Caco-2 (cell line): ENCODE results near the gene SUV39H1. TPM values are rescaled to one million over a fixed set of nuclear protein-coding genes. Genes with fewer than 3 reads are reported as not detected.

ENCODE experiments used
- BruUV-seq: library from RNA; stranded (reverse); fragments of 400-500 nt; replicated peaks from 2 replicates; lab custom pipeline; 2021; lab: Mats Ljungman, UMichigan
- CTCF ChIA-PET: fragments of 300-600 bp; sonication (Branson Sonifier 250); formaldehyde crosslinking; loops from one replicate; lab custom pipeline; 2022; ENCODE audit warnings: antibody characterized with exemption; lab: Charles Lee
- POLR2A ChIA-PET: fragments of 300-600 bp; sonication (Branson Sonifier 250); formaldehyde crosslinking; loops from one replicate; lab custom pipeline; 2022; ENCODE audit warnings: antibody characterized with exemption; lab: Charles Lee
- DNase-seq, 2 experiments: peaks; one replicate each; pipeline versions ENCODE4 v3.0.0 to v3.0.0-alpha.2; 2020 to 2022
- H3K27me3 ChIP-seq: replicated peaks from 2 replicates; pipeline ENCODE4 v1.6.0; 2011; ENCODE audit warnings: low read length; ENCODE audit not compliant: control insufficient read depth, insufficient read depth
- H3K36me3 ChIP-seq: 2 replicates; pipeline ENCODE4 v1.5.1; 2011; ENCODE audit warnings: low read length; ENCODE audit not compliant: control insufficient read depth, insufficient read depth
- H3K4me1 ChIP-seq: fragments of 250-450 bp; sonication (Bioruptor Pico); 2 replicates; pipeline ENCODE4 v1.5.1; 2020; ENCODE audit warnings: mild to moderate bottlenecking
- H3K4me3 ChIP-seq: 2 replicates; pipeline ENCODE4 v1.5.1; 2011; ENCODE audit warnings: low read depth, mild to moderate bottlenecking, control low read depth, low read length
- H3K9me3 ChIP-seq: fragments of 250-450 bp; sonication (Bioruptor Pico); 2 replicates; pipeline ENCODE4 v1.5.1; 2020; ENCODE audit warnings: mild to moderate bottlenecking, moderate library complexity
- H3K27ac Mint-ChIP-seq: one replicate; pipeline ENCODE4 v1.8.0; 2022; ENCODE audit warnings: mixed read lengths; ENCODE audit not compliant: unreplicated experiment
- H3K27me3 Mint-ChIP-seq: one replicate; pipeline ENCODE4 v1.8.0; 2022; ENCODE audit warnings: mixed read lengths; ENCODE audit not compliant: insufficient read depth, unreplicated experiment
- H3K36me3 Mint-ChIP-seq: one replicate; pipeline ENCODE4 v1.8.0; 2022; ENCODE audit warnings: mild to moderate bottlenecking, mixed read lengths; ENCODE audit not compliant: insufficient read depth, unreplicated experiment
- H3K4me1 Mint-ChIP-seq: one replicate; pipeline ENCODE4 v1.8.0; 2022; ENCODE audit warnings: low read depth, mixed read lengths; ENCODE audit not compliant: unreplicated experiment
- H3K4me3 Mint-ChIP-seq: one replicate; pipeline ENCODE4 v1.8.0; 2022; ENCODE audit warnings: mild to moderate bottlenecking, moderate library complexity, mixed read lengths; ENCODE audit not compliant: unreplicated experiment
- H3K9me3 Mint-ChIP-seq: one replicate; pipeline ENCODE4 v1.8.0; 2022; ENCODE audit warnings: mixed read lengths; ENCODE audit not compliant: unreplicated experiment
- intact Hi-C: fragments of 100-400 bp; cut with micrococcal nuclease; formaldehyde crosslinking; loops from one replicate; pipeline ENCODE4 v1.10.0; 2022; ENCODE audit not compliant: unreplicated experiment
- total RNA-seq: library from RNA; stranded (reverse); gene quantifications from 2 replicates; pipeline ENCODE4 v1.2.3, GENCODE V29; 2022
- TF ChIP-seq, protein P1 (sequence below), 2 experiments: fragments of 200-600 bp in 1 of 2; IDR thresholded peaks; 1 replicate in 1 of 2; 2 replicates in 1 of 2; pipeline versions ENCODE4 v1.5.1 to v1.8.0; 2011 to 2022; ENCODE audit warnings: antibody characterized with exemption in 1 of 2, control low read depth in 1 of 2, inconsistent platforms in 1 of 2, low read depth in 1 of 2, low read length in 1 of 2, mild to moderate bottlenecking in 1 of 2, moderate library complexity in 1 of 2; ENCODE audit not compliant: insufficient read depth in 1 of 2, severe bottlenecking in 1 of 2, unreplicated experiment in 1 of 2

Gene SUV39H1
- total RNA-seq, 1 experiment from 2014 or later: 15.8 TPM

- intact Hi-C loops: no loop called here
- Mint-ChIP-seq H3K27me3 (no peaks in the 10 kb centered on the region), H3K4me1 (peaks cover under 1% of the 10 kb centered on the region), H3K4me3 (no peak overlapping the region), H3K27ac (no peak overlapping the region), H3K9me3 (no peaks in the 10 kb centered on the region), H3K36me3 (peaks cover under 1% of the 10 kb centered on the region)
- Histone ChIP-seq H3K4me3 (no peak overlapping the region), H3K27me3 (no peaks in the 10 kb centered on the region), H3K4me1 (no peaks in the 10 kb centered on the region), H3K9me3 (no peaks in the 10 kb centered on the region), H3K36me3 (no peaks in the 10 kb centered on the region)
- TF ChIP-seq, protein P1, sequence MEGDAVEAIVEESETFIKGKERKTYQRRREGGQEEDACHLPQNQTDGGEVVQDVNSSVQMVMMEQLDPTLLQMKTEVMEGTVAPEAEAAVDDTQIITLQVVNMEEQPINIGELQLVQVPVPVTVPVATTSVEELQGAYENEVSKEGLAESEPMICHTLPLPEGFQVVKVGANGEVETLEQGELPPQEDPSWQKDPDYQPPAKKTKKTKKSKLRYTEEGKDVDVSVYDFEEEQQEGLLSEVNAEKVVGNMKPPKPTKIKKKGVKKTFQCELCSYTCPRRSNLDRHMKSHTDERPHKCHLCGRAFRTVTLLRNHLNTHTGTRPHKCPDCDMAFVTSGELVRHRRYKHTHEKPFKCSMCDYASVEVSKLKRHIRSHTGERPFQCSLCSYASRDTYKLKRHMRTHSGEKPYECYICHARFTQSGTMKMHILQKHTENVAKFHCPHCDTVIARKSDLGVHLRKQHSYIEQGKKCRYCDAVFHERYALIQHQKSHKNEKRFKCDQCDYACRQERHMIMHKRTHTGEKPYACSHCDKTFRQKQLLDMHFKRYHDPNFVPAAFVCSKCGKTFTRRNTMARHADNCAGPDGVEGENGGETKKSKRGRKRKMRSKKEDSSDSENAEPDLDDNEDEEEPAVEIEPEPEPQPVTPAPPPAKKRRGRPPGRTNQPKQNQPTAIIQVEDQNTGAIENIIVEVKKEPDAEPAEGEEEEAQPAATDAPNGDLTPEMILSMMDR (IDR thresholded peaks at IDR 0.05; ENCODE audit: insufficient read depth in 1 of 2, low read depth in 1 of 2, low read length in 1 of 2, severe bottlenecking in 1 of 2, unreplicated experiment in 1 of 2): no peak
- BruUV-seq: no TSS peak
- ChIA-PET POLR2A (no interaction called here), CTCF (no interaction called here)
- DNase-seq: no peak
Observed at GRCh38 chrX:48719958-48720357, 23.4 kb downstream of the SUV39H1 start.

- TF ChIP-seq, protein P1 (IDR thresholded peaks at IDR 0.05; ENCODE audit: insufficient read depth in 1 of 2, low read depth in 1 of 2, low read length in 1 of 2, severe bottlenecking in 1 of 2, unreplicated experiment in 1 of 2): no peak
Observed at GRCh38 chrX:48720577-48721250, 24.2 kb downstream of the SUV39H1 start.

GRCh38 chrX:48721916-48722315 lies 25.4 kb downstream of the SUV39H1 start:
- H3K4me3 Mint-ChIP-seq: no peak overlapping the region
- no peaks in the 10 kb centered on the region for H3K27me3 ChIP-seq
- intact Hi-C loops: no loop called here
- no peaks in the 10 kb centered on the region for H3K27me3 Mint-ChIP-seq
- H3K4me3 ChIP-seq: no peak overlapping the region
- no peaks in the 10 kb centered on the region for H3K4me1 Mint-ChIP-seq
- CTCF ChIA-PET: no interaction called here
- H3K9me3 Mint-ChIP-seq: no peaks in the 10 kb centered on the region
- DNase-seq: no peak
- POLR2A ChIA-PET: no interaction called here
- no peaks in the 10 kb centered on the region for H3K9me3 ChIP-seq
- no peaks in the 10 kb centered on the region for H3K36me3 ChIP-seq
- H3K4me1 ChIP-seq: no peaks in the 10 kb centered on the region
- no peak overlapping the region for H3K27ac Mint-ChIP-seq
- TF ChIP-seq, protein P1 (IDR thresholded peaks at IDR 0.05; ENCODE audit: insufficient read depth in 1 of 2, low read depth in 1 of 2, low read length in 1 of 2, severe bottlenecking in 1 of 2, unreplicated experiment in 1 of 2): no peak
- no peaks in the 10 kb centered on the region for H3K36me3 Mint-ChIP-seq
- BruUV-seq: no TSS peak

More at GRCh38 chrX:48720577-48721250, 24.2 kb downstream of the SUV39H1 start:
- POLR2A ChIA-PET: no interaction called here
- Mint-ChIP-seq H3K27me3 (no peaks in the 10 kb centered on the region), H3K4me3 (no peak overlapping the region), H3K27ac (no peak overlapping the region), H3K4me1 (no peaks in the 10 kb centered on the region), H3K36me3 (no peaks in the 10 kb centered on the region), H3K9me3 (no peaks in the 10 kb centered on the region)
- Histone ChIP-seq H3K4me1 (no peaks in the 10 kb centered on the region), H3K36me3 (no peaks in the 10 kb centered on the region), H3K9me3 (no peaks in the 10 kb centered on the region), H3K27me3 (no peaks in the 10 kb centered on the region), H3K4me3 (no peak overlapping the region)
- intact Hi-C loops: no loop called here
- CTCF ChIA-PET: no interaction called here
- BruUV-seq: no TSS peak
- DNase-seq: no peak
